ENCODE data around the gene TNFAIP8L3.

GRCh38 chr15:51137024-51137423 is 42.3 kb upstream of the TNFAIP8L3 start:
- TF ChIP-seq JUND (IDR thresholded peaks at IDR 0.05), result no peak
- no peak for TF ChIP-seq ATF3 (IDR thresholded peaks at IDR 0.05)
- TF ChIP-seq CTCF (IDR thresholded peaks at IDR 0.05; ENCODE audit: low read depth, low read length, missing input control), result no peak
- no peak for TF ChIP-seq NR2F2 (IDR thresholded peaks at IDR 0.05)
- TF ChIP-seq EGR1 (IDR thresholded peaks at IDR 0.05; ENCODE audit: low read depth in 2 of 2), result no peak
- TF ChIP-seq GABPA (IDR thresholded peaks at IDR 0.05 in 1 of 2, conservative IDR thresholded peaks at IDR 0.05 in 1 of 2), result no peak
- TF ChIP-seq REST (IDR thresholded peaks at IDR 0.05), result no peak
- TF ChIP-seq YY1 (IDR thresholded peaks at IDR 0.05), result no peak
- TF ChIP-seq RAD21 (IDR thresholded peaks at IDR 0.05), result no peak
- TF ChIP-seq HNF4A (conservative IDR thresholded peaks at IDR 0.05), result no peak
- TF ChIP-seq SP1 (IDR thresholded peaks at IDR 0.05), result no peak
- TF ChIP-seq ZBTB33 (IDR thresholded peaks at IDR 0.05), result no peak
- no peak for TF ChIP-seq MAX (IDR thresholded peaks at IDR 0.05)

All from liver (tissue), 3 donors.